Astrocyte (in vitro differentiated cells and primary cell): ENCODE results near the gene TATDN3. TPM values are rescaled to one million over a fixed set of nuclear protein-coding genes. Genes with fewer than 3 reads are reported as not detected.
"Not testable (repeated sequence)": the region's sequence is repeated elsewhere in the genome, so short reads cannot be mapped to it uniquely, and the experiment has no call there.

Experiments
- DNase-seq: peaks from one replicate; pipeline ENCODE4 v3.0.0-alpha.2; 2010; ENCODE audit warnings: low read depth
- FAIRE-seq: peaks from 2 replicates; lab custom pipeline; 2011; peaks lifted over from hg19 to GRCh38; lab: Jason Lieb, UNC
- H2AFZ ChIP-seq: 2 replicates; pipeline ENCODE4 v1.6.0; 2012; ENCODE audit warnings: low read depth, low read length, inconsistent platforms
- H3K27ac ChIP-seq: 2 replicates; pipeline ENCODE4 v1.5.1; 2011; ENCODE audit warnings: low read depth, low read length, inconsistent platforms
- H3K27me3 ChIP-seq: 2 replicates; pipeline ENCODE4 v1.6.0; 2011; ENCODE audit warnings: low read length, inconsistent platforms; ENCODE audit not compliant: insufficient read depth
- H3K36me3 ChIP-seq: 2 replicates; pipeline ENCODE4 v1.5.1; 2011; ENCODE audit warnings: low read length, inconsistent platforms; ENCODE audit not compliant: insufficient read depth
- H3K4me1 ChIP-seq: 2 replicates; pipeline ENCODE4 v1.5.1; 2011; ENCODE audit warnings: low read length, inconsistent platforms; ENCODE audit not compliant: insufficient read depth
- H3K4me2 ChIP-seq: 2 replicates; pipeline ENCODE4 v1.6.0; 2012; ENCODE audit warnings: low read length, inconsistent platforms
- H3K4me3 ChIP-seq: 2 replicates; pipeline ENCODE4 v1.5.1; 2011; ENCODE audit warnings: low read depth, mild to moderate bottlenecking, low read length, inconsistent platforms; ENCODE audit not compliant: insufficient read depth
- H3K79me2 ChIP-seq: 2 replicates; pipeline ENCODE4 v1.6.0; 2012; ENCODE audit warnings: mild to moderate bottlenecking, low read length, inconsistent platforms; ENCODE audit not compliant: insufficient read depth
- H3K9ac ChIP-seq: 2 replicates; pipeline ENCODE4 v1.6.0; 2012; ENCODE audit warnings: mild to moderate bottlenecking, low read length, inconsistent platforms
- H3K9me3 ChIP-seq: 2 replicates; pipeline ENCODE4 v1.5.1; 2012; ENCODE audit warnings: low read depth, mild to moderate bottlenecking, low read length, inconsistent platforms; ENCODE audit not compliant: insufficient read depth
- H4K20me1 ChIP-seq: 2 replicates; pipeline ENCODE4 v1.6.0; 2012; ENCODE audit warnings: low read length, inconsistent platforms; ENCODE audit not compliant: insufficient read depth
- H3K27ac Mint-ChIP-seq: one replicate; pipeline ENCODE4 v1.8.0; 2021; ENCODE audit warnings: mild to moderate bottlenecking, mixed read lengths; ENCODE audit not compliant: unreplicated experiment
- H3K27me3 Mint-ChIP-seq: one replicate; pipeline ENCODE4 v1.8.0; 2021; ENCODE audit warnings: low read depth, mixed read lengths; ENCODE audit not compliant: unreplicated experiment
- H3K36me3 Mint-ChIP-seq: one replicate; pipeline ENCODE4 v1.8.0; 2021; ENCODE audit warnings: low read depth, mixed read lengths; ENCODE audit not compliant: unreplicated experiment
- H3K4me1 Mint-ChIP-seq: one replicate; pipeline ENCODE4 v1.8.0; 2021; ENCODE audit warnings: low read depth, mixed read lengths; ENCODE audit not compliant: unreplicated experiment
- H3K4me3 Mint-ChIP-seq: one replicate; pipeline ENCODE4 v1.8.0; 2021; ENCODE audit warnings: mild to moderate bottlenecking, moderate library complexity, mixed read lengths; ENCODE audit not compliant: unreplicated experiment
- H3K9me3 Mint-ChIP-seq: one replicate; pipeline ENCODE4 v1.8.0; 2021; ENCODE audit warnings: mild to moderate bottlenecking, mixed read lengths; ENCODE audit not compliant: unreplicated experiment
- CTCF ChIP-seq: IDR thresholded peaks from 2 replicates; pipeline ENCODE4 v1.5.1; 2011; ENCODE audit warnings: low read depth, mild to moderate bottlenecking, inconsistent platforms, low read length, moderate library complexity; ENCODE audit not compliant: insufficient read depth
- EZH2 ChIP-seq: IDR thresholded peaks from 2 replicates; pipeline ENCODE4 v1.6.1; 2012; ENCODE audit warnings: mild to moderate bottlenecking, low read length, inconsistent platforms; ENCODE audit not compliant: insufficient read depth
- total RNA-seq: library from RNA; stranded (reverse); gene quantifications from 2 replicates; pipeline ENCODE4 v1.2.1, GENCODE V29; 2021

Gene TATDN3
- total RNA-seq, 1 donor from 2014 or later: 8.6 TPM

- not testable (repeated sequence) for H3K4me3 ChIP-seq, H3K27ac ChIP-seq, H3K27me3 Mint-ChIP-seq, H3K9ac ChIP-seq, H3K4me1 ChIP-seq, H3K4me1 Mint-ChIP-seq, H3K4me2 ChIP-seq, H2AFZ ChIP-seq, H3K27ac Mint-ChIP-seq, H4K20me1 ChIP-seq, FAIRE-seq, H3K4me3 Mint-ChIP-seq, H3K36me3 ChIP-seq, H3K27me3 ChIP-seq, DNase-seq, H3K9me3 ChIP-seq
- H3K36me3 Mint-ChIP-seq: peaks cover 27% of the 10 kb centered on the region
- H3K79me2 ChIP-seq: peaks cover 28% of the 10 kb centered on the region
- H3K9me3 Mint-ChIP-seq: peaks cover 29% of the 10 kb centered on the region
Observed at GRCh38 chr1:212766825-212767224, 24.9 kb upstream of the TATDN3 start.

- Histone ChIP-seq H3K9ac (no peak overlapping the region), H3K4me2 (no peak overlapping the region), H3K27ac (no peak overlapping the region), H3K36me3 (no peaks in the 10 kb centered on the region), H3K27me3 (no peaks in the 10 kb centered on the region), H3K79me2 (peaks cover 21% of the 10 kb centered on the region), H3K4me1 (no peaks in the 10 kb centered on the region), H3K9me3 (no peaks in the 10 kb centered on the region), H3K4me3 (no peak overlapping the region), H4K20me1 (no peaks in the 10 kb centered on the region), H2AFZ (no peak overlapping the region)
- peaks cover 3% of the 10 kb centered on the region for H3K4me1 Mint-ChIP-seq
- DNase-seq (no peak), FAIRE-seq (no peak)
- no peak overlapping the region for H3K27ac Mint-ChIP-seq
- no peak overlapping the region for H3K4me3 Mint-ChIP-seq
- TF ChIP-seq CTCF (no peak), EZH2 (no peak)
- H3K9me3 Mint-ChIP-seq: peaks cover 29% of the 10 kb centered on the region
- H3K36me3 Mint-ChIP-seq: peaks cover 25% of the 10 kb centered on the region
- no peaks in the 10 kb centered on the region for H3K27me3 Mint-ChIP-seq
Observed at GRCh38 chr1:212769459-212770167, 22.1 kb upstream of the TATDN3 start.

- Histone ChIP-seq H3K9ac (no peak overlapping the region), H4K20me1 (no peaks in the 10 kb centered on the region), H3K79me2 (peaks cover 17% of the 10 kb centered on the region), H3K4me1 (no peaks in the 10 kb centered on the region), H3K4me3 (no peak overlapping the region), H2AFZ (no peak overlapping the region), H3K27me3 (no peaks in the 10 kb centered on the region), H3K27ac (no peak overlapping the region), H3K4me2 (no peak overlapping the region), H3K9me3 (no peaks in the 10 kb centered on the region), H3K36me3 (no peaks in the 10 kb centered on the region)
- no peak overlapping the region for H3K27ac Mint-ChIP-seq
- H3K9me3 Mint-ChIP-seq: peaks cover 29% of the 10 kb centered on the region
- DNase-seq (no peak), FAIRE-seq (no peak)
- H3K36me3 Mint-ChIP-seq: peaks cover 29% of the 10 kb centered on the region
- TF ChIP-seq EZH2 (no peak), CTCF (no peak)
- H3K4me1 Mint-ChIP-seq: peaks cover 4% of the 10 kb centered on the region
- H3K27me3 Mint-ChIP-seq: no peaks in the 10 kb centered on the region
- no peak overlapping the region for H3K4me3 Mint-ChIP-seq
Observed at GRCh38 chr1:212771341-212771740, 20.4 kb upstream of the TATDN3 start.
